ENCODE results near the gene TFPI. TPM values are rescaled to one million over a fixed set of nuclear protein-coding genes. Genes with fewer than 3 reads are reported as not detected.
"Not testable (repeated sequence)": the region's sequence is repeated elsewhere in the genome, so short reads cannot be mapped to it uniquely, and the experiment has no call there.

Gene TFPI
- total and polyA plus RNA-seq, 5 experiments from 2014 or later = not detected

DNA sequence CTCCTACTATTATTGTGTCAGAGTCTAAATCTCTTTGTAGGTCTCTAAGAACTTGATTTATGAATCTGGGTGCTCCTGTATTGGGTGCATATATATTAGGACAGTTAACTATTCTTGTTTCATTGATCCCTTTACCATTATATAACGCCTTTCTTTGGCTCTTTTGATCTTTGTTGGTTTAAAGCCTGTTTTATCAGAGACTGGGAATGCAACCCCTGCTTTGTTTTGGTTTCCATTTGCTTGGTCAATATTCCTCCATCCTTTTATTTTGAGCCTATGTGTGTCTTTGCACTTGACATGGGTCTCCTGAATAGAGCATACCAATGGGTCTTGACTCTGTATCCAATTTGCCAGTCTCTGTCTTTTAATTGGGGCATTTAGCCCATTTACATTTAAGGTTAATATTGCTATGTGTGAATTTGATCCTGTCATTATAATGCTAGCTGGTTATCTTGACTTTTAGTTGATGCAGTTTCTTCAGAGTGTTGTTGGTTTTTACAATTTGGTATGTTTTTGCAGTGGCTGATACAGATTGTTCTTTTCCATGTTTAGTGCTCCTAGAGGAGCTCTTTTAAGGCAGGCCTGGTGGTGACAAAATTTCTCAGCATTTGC, 36.4 kb downstream of the TFPI start:
- H3K27me3 Mint-ChIP-seq, H3K4me3 Mint-ChIP-seq, ATAC-seq, H3K36me3 Mint-ChIP-seq, POLR2A ChIA-PET, H3K4me1 Mint-ChIP-seq, H3K27ac Mint-ChIP-seq, DNase-seq: not testable (repeated sequence)
- peaks cover 0 to 26% (median 6%) of the 10 kb centered on the region in 9 donors for H3K9me3 Mint-ChIP-seq

GRCh38 chr2:187516630-187517510, 37.4 kb downstream of the TFPI start:
- DNase-seq, H3K27me3 Mint-ChIP-seq, H3K4me3 Mint-ChIP-seq, H3K4me1 Mint-ChIP-seq, ATAC-seq, POLR2A ChIA-PET, H3K27ac Mint-ChIP-seq, H3K36me3 Mint-ChIP-seq: not testable (repeated sequence)
- peaks cover 0 to 26% (median 6%) of the 10 kb centered on the region in 9 donors for H3K9me3 Mint-ChIP-seq

GRCh38 chr2:187514930-187515329, 39.3 kb downstream of the TFPI start:
- Mint-ChIP-seq H3K4me3 (no peak overlapping the region), H3K36me3 (no peaks in the 10 kb centered on the region), H3K27me3 (peaks cover 0 to 13% (median 4%) of the 10 kb centered on the region in 5 donors), H3K9me3 (peaks cover 0 to 26% (median 6%) of the 10 kb centered on the region in 9 donors), H3K27ac (no peak overlapping the region), H3K4me1 (peaks cover 0 to 2% (median 0%) of the 10 kb centered on the region in 4 donors)
- ATAC-seq = no peak
- POLR2A ChIA-PET = no interaction called here
- DNase-seq = no peak

GRCh38 chr2:187514235-187514829, 39.9 kb downstream of the TFPI start:
- H3K27me3 Mint-ChIP-seq = peaks cover 0 to 19% (median 4%) of the 10 kb centered on the region in 5 donors
- POLR2A ChIA-PET, H3K27ac Mint-ChIP-seq, DNase-seq, H3K4me1 Mint-ChIP-seq, H3K4me3 Mint-ChIP-seq, H3K36me3 Mint-ChIP-seq, ATAC-seq: not testable (repeated sequence)
- peaks cover 0 to 26% (median 6%) of the 10 kb centered on the region in 9 donors for H3K9me3 Mint-ChIP-seq

GRCh38 chr2:187513460-187514234, 40.6 kb downstream of the TFPI start:
- POLR2A ChIA-PET, ATAC-seq, H3K36me3 Mint-ChIP-seq, DNase-seq, H3K4me3 Mint-ChIP-seq, H3K27ac Mint-ChIP-seq, H3K4me1 Mint-ChIP-seq: not testable (repeated sequence)
- Mint-ChIP-seq H3K27me3 (peaks cover 0 to 20% (median 4%) of the 10 kb centered on the region in 5 donors), H3K9me3 (peaks cover 0 to 23% (median 6%) of the 10 kb centered on the region in 9 donors)

GRCh38 chr2:187511356-187512315, 42.6 kb downstream of the TFPI start:
- Mint-ChIP-seq H3K9me3 (peaks cover 0 to 4% (median under 1%) of the 10 kb centered on the region in 9 donors), H3K27me3 (peaks cover 0 to 24% (median 4%) of the 10 kb centered on the region in 5 donors), H3K27ac (peak overlapping the region in 2 of 10 donors; percentile 15 to 64), H3K4me3 (no peak overlapping the region), H3K4me1 (peaks cover 0 to 4% (median 0%) of the 10 kb centered on the region in 4 donors), H3K36me3 (no peaks in the 10 kb centered on the region)
- POLR2A ChIA-PET = no interaction called here
- ATAC-seq = no peak
- DNase-seq = no peak

GRCh38 chr2:187510419-187511355, 43.5 kb downstream of the TFPI start:
- H3K9me3 Mint-ChIP-seq, ATAC-seq, DNase-seq, H3K4me3 Mint-ChIP-seq, H3K4me1 Mint-ChIP-seq, POLR2A ChIA-PET, H3K27ac Mint-ChIP-seq, H3K36me3 Mint-ChIP-seq: not testable (repeated sequence)
- peaks cover 0 to 24% (median 4%) of the 10 kb centered on the region in 5 donors for H3K27me3 Mint-ChIP-seq

- H3K27ac Mint-ChIP-seq = no peak overlapping the region
- ATAC-seq (peak in 1 of 2 donors; percentile 32), DNase-seq (no peak)
- POLR2A ChIA-PET = no interaction called here
- peaks cover 0 to 24% (median 4%) of the 10 kb centered on the region in 5 donors for H3K27me3 Mint-ChIP-seq
- peaks cover 0 to 4% (median 0%) of the 10 kb centered on the region in 4 donors for H3K4me1 Mint-ChIP-seq
- peaks cover 0 to 2% (median 0%) of the 10 kb centered on the region in 9 donors for H3K9me3 Mint-ChIP-seq
- H3K4me3 Mint-ChIP-seq = no peak overlapping the region
- no peaks in the 10 kb centered on the region for H3K36me3 Mint-ChIP-seq
Measured at GRCh38 chr2:187509667-187510417, 44.4 kb downstream of the TFPI start.

GRCh38 chr2:187506416-187506815, 47.8 kb downstream of the TFPI start:
- peaks cover 0 to 2% (median 0%) of the 10 kb centered on the region in 9 donors for H3K9me3 Mint-ChIP-seq
- H3K4me1 Mint-ChIP-seq = peaks cover 0 to 9% (median 6%) of the 10 kb centered on the region in 4 donors
- peaks cover 0 to 24% (median 8%) of the 10 kb centered on the region in 5 donors for H3K27me3 Mint-ChIP-seq
- no peaks in the 10 kb centered on the region for H3K36me3 Mint-ChIP-seq
- ATAC-seq = no peak
- POLR2A ChIA-PET = no interaction called here
- no peak overlapping the region for H3K27ac Mint-ChIP-seq
- DNase-seq = no peak
- no peak overlapping the region for H3K4me3 Mint-ChIP-seq

GRCh38 chr2:187505065-187505672, 49.1 kb downstream of the TFPI start:
- peaks cover 0 to 17% (median 6%) of the 10 kb centered on the region in 5 donors for H3K27me3 Mint-ChIP-seq
- no peak for DNase-seq
- no peaks in the 10 kb centered on the region for H3K36me3 Mint-ChIP-seq
- no peak for ATAC-seq
- H3K27ac Mint-ChIP-seq = no peak overlapping the region
- peaks cover 0 to 2% (median 0%) of the 10 kb centered on the region in 9 donors for H3K9me3 Mint-ChIP-seq
- no peak overlapping the region for H3K4me3 Mint-ChIP-seq
- peaks cover 0 to 9% (median 6%) of the 10 kb centered on the region in 4 donors for H3K4me1 Mint-ChIP-seq
- POLR2A ChIA-PET = no interaction called here
